KBM-7 (cell line): ENCODE measurements around the gene OSTN.
"Not testable (repeated sequence)": the region's sequence is repeated elsewhere in the genome, so short reads cannot be mapped to it uniquely, and the experiment has no call there.

Source experiments
- DNase-seq: peaks from one replicate; pipeline ENCODE4 v3.0.0-alpha.2; 2015
- in situ Hi-C: fragments of 300-500 bp; cut with MboI; formaldehyde crosslinking; loops from 2 replicates; pipeline ENCODE4 v1.14.3; 2020; ENCODE audit warnings: low sequenced_read_pairs, low pct_unique_long_range_greater_than_20kb, mixed read lengths

Gene OSTN

DNA sequence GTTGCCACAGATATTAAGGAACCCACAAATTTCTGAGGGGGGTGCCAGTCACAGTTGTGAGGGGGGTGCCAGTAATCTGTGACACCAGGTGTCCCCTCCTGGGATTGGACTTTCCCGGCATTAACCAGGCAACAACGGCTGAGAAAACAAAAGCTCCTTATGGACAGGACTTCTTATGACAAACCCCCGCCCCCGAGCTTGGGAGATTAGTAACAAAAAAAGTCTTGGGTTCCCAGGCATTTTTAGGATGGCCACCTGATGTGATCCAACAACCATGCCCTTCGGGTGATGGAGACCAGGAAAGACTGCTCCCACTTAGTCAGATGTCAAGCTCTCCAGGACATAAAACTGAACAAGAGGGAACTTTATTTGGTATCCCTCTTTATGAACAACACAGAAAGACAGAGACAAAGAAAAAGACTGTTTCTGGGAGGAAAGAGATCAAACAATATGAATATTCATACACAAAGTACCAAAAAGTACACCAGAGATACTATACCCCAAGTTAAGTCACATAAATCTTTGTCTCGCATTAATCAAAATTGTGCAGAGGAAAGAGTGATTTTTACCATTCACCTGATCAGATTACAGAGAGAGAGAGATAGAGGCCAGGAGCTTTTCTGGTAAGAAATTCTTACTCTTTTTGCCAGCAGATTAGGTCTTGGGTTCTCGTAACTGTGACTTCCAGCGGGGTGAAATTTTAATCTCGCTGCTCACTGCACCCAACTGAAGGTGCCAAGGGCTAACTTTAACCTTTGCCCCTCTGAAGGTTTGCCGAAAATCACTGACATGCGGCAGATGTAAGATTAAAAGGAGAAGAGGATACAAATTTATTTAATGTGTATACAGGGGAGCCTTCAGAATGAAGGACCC is 61.6 kb downstream of the OSTN start:
- DNase-seq = no peak
- in situ Hi-C loops = no loop called here

DNA sequence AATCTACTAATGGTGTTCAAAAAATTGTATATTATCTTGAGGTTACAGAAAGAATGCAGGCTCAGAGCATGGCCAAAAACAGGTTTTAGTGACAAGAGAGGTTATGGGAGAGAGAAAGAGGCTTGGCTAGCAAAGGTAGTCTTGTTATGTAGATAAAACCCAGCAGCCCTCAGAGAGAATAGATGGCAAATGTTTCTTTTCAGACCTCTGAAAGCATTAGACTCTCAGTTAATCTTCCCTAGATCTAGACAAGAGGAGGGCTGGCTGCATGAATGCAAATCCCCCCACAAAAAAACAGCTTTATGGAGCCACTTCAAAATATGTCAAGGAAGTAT is 62.2 kb downstream of the OSTN start:
- in situ Hi-C loops = no loop called here
- no peak for DNase-seq

DNA sequence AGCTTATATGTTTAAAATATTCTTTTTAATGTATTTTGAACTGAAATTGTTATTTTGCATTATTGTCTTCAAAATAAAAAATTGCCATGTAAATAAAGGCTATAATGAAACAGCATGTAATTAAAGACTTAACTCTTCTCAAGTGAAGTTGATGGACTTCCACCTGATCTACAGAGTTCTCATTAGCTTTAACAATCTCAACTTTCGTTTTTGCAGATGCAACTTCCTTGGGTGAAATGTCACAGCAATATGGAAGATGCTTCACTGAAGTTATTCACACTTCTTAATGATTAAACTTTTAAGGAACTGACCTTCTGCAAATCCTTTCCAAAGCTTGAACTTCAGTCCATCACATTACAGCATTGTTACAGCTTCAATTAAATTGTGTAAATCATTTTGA is 63.6 kb downstream of the OSTN start:
- in situ Hi-C loops = no loop called here
- DNase-seq = no peak

DNA sequence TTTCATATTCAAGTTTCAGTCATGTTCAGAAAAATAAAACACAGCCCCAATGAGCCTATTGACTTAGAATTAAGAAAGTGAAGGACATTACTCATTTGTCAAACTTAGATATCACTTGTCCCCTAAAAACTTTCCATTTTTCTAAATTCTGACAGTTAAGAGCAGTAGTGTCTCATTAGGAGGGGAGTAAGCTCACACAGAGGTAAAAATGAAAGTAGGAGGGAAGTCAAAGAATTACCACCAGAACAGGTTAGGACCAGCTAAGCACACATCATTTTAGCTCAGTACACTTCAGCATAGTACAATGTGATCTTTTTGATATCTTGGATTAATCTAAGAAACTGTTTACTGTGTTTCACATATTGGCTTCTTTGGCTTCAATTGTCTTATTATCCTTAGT is 64.3 kb downstream of the OSTN start:
- in situ Hi-C loops = no loop called here
- no peak for DNase-seq

DNA sequence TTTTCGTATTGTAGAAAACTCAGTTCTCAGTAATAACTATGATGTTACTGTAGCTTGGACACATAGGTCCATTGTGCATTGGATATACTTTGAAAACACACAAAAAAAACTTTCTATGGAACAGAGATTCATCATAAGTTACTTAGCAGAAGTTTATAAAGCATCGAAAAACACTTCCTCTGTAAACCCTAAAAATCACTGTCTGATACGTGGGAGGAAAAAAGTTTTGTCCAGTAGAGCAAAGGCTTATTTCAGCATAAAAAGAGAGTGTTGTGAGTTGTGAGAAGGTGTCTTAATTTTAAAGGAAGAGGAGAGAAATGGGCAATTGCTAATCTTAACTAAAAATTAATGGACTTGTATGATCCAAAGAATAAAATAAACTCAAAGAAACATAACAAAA is 64.8 kb downstream of the OSTN start:
- in situ Hi-C loops = no loop called here

DNA sequence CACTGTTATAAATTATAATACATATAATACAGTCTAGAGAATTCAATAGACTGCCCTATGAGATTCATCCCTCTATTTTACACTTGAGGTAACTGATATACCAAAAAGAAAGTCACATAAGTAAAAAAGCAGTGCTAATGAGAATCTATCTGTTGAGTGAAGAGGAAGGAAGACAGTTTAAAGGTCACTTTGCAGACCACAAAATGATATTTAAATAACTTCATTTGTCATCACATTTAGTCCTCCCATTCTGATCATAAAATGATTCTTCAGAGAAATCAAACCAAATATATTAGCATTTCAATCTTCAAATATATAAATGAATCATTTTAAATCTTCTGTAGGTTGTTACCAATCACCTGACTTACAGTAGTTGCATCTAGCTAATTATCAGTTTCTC is 69.7 kb downstream of the OSTN start:
- in situ Hi-C loops = no loop called here

More for the DNA sequence above, 64.8 kb downstream of the OSTN start:
- no peak for DNase-seq

DNA sequence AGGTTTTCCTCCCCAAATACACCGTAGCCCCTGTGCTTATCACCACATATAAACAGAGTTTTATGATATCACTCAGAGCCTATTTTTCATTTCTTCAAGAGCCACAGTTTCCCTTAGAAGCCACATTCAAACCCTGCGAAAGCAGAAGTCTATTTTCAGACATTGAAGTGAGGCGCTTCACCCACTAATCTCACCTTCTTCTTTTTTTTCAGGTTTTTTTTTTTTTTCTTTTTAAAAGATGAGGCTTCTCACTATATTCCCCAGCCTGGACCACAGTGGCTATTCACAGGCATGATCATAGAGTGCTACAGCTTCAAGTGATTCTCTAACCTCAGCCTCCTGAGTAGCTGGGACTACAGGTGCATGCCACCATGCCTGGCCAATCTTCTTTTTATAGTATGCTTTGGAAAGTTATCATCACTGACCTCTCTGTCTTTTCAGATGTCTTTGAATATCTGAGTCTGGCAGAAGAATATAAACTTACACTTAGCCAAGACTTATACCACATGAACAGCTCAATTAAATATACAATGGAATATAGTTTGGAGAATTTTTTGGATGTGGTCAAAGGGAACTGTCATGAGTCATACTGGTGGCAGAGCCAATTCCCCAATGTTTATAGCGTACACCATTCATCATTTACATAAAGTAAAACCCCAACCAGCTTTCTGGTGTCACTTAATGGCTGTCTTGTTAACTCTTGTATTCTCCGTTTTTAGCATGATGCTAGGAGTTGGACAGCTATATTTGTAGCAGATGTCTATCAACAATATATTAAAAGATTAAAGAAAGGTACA is 70.4 kb downstream of the OSTN start:
- in situ Hi-C loops = no loop called here
- DNase-seq = no peak

More for the DNA sequence above, 69.7 kb downstream of the OSTN start:
- DNase-seq = no peak

DNA sequence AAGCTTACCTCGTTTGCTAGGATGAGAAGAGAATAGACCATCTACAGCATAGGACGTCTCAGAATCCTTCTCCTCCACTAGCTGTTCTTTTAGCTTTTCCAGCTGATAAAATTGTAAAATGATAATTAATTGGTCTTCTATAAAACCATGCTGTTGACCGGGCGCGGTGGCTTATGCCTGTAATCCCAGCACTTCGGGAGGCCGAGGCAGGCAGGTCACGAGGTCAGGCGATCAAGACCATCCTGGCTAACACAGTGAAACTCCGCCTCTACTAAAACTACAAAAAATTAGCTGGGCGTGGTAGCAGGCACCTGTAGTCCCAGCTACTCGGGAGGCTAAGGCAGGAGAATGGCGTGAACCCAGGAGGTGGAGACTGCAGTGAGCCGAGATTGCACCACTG is 76.2 kb downstream of the OSTN start:
- in situ Hi-C loops, DNase-seq: not testable (repeated sequence)

DNA sequence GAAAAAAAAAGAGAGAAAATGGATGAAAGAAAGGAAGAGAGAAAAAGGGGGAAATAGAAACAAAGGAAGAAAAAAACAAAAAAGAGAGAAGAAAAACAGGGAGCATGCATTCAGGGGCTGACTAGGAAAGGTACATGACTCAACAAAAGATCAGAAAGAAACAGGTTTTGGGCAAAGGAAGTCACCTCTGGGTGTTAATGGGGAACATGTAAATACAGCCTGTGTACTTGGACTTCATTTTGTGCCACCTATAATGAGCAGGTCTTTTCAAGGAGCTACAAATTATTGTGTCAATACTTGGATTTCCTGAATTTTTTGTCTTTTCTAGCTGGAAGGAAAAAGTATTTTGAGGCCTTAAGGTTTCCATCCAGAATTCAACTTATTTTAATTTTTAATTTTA is 76.7 kb downstream of the OSTN start:
- DNase-seq = no peak
- in situ Hi-C loops = no loop called here

DNA sequence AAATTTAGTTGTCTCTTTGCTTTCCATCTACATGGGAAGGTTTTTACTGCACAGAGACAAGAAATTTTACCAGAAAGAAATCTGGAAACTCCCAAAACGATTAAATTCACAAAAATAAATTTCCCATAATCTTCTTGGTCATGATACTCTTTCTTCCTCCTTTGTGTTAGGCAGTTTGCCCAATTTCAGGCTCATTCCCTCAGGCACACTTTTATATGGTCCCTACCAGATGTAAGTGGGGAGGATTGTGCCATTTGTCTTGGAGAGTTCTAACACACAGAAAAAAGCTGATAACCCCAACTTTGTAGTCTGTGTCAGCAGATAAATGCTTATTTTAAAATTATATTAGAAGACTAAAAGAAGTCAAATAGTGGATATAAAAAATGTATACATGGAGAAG is 81.1 kb downstream of the OSTN start:
- in situ Hi-C loops = no loop called here
- no peak for DNase-seq

DNA sequence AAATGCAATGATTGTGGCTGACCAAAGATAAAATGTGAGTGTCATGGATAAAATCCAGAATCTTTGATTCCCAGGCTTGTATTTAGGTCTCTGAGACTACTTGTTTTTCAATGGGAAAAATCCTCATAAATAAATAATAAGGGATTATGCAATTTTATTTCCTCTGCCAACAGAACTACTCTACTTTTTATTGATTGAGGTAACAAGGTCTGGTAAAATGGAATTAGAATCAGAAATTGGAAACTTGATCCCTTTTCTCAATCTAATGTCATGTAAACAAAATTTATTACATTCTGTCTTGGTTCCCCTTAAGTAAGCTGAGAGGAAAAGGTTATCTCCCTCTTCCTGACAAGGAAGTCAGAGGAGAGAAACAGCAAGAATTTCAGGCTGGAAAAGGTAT is 81.8 kb downstream of the OSTN start:
- DNase-seq = no peak

DNA sequence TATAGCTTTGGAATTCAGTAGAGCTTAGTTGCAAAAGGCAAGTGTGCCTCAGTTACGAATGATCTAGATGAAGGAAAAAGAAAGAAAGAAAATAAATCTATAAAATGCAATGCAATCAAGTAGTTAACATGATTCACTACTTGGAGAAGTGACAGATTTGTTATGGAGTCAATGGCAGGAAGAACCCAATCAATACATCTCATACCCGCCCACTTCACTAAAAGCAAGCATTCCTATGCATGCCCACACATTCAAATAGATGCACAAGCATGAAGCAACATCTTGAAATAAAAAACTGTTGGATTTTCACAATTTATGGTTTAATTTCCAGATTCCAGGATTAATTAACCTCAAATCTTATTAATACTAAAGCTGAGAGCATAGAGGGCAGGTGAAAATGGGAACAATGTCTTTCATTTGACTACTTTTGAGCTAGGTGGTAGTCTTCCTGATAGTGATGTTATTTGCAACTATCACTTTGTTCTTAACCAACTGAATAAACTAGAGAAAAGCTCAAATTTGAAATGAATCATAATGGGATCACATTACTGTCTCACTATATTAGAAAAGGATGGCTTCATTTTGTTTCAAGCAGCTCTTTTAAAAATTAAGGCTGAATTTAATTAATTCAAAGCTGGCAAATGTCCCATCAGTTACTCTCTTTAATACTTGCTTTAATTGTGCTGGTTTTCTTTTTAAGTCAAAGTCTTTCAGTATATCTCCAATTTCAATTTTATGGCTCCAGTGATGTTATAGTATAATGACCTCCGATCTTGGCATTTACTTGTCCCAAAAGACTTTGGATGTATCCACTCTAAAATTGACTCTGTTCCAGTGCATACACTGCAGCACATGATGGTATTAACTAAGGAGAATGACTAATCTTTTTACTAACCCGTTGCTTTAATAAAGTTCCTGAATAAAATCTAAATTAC is 83.5 kb downstream of the OSTN start:
- in situ Hi-C loops = no loop called here
- DNase-seq = no peak

More for the DNA sequence above, 81.8 kb downstream of the OSTN start:
- in situ Hi-C loops = no loop called here

DNA sequence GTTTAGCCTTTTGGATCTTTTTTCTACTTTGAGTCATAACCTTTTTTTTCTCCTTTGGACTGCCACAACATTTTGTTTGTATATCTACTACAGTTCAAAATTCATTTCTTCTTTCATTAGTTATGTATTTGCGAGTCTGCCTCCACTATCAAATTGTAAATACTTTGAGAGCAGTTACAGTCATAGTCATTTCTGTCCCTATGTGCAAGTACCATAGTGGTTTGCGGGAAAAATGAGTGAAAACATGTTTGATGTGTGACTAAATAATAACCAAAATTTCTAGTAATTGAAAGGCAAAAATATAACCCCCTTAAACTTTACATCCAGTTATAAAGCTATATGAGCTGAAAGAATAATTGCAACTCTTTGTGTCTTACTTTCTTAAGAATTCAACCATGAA is 84.4 kb downstream of the OSTN start:
- in situ Hi-C loops = no loop called here
- no peak for DNase-seq

DNA sequence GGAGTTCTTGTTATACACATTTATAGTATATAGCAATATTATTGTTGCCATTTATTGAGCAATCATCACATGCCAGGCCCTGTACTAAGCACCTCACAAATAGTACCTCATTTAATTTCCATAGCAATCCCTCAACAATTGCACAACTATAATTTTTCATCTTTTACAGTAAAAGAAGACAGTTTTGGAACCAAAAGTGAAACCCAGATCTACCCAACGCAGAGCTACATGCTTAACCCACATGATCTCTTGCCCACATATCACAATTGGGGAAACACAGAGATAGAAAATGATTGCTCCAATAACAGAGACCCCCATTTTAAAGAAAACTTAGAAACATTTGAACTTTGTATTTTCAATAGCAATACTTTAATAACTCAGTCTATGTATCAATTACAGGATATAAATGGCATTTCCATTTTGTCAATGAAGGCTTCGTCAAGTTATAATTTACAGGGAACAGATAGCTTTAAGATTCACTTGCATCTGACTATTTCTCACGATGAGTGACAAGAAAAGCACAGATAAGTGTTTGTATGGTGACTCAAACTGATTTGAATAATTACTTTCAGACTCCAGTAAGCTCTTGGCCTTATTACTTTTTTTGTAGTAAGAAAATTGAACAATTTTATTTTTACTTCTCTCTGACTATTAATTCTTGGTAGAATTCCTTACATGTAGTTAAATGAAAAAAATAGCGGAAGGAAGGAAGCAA is 91.4 kb downstream of the OSTN start:
- in situ Hi-C loops = no loop called here
- no peak for DNase-seq

DNA sequence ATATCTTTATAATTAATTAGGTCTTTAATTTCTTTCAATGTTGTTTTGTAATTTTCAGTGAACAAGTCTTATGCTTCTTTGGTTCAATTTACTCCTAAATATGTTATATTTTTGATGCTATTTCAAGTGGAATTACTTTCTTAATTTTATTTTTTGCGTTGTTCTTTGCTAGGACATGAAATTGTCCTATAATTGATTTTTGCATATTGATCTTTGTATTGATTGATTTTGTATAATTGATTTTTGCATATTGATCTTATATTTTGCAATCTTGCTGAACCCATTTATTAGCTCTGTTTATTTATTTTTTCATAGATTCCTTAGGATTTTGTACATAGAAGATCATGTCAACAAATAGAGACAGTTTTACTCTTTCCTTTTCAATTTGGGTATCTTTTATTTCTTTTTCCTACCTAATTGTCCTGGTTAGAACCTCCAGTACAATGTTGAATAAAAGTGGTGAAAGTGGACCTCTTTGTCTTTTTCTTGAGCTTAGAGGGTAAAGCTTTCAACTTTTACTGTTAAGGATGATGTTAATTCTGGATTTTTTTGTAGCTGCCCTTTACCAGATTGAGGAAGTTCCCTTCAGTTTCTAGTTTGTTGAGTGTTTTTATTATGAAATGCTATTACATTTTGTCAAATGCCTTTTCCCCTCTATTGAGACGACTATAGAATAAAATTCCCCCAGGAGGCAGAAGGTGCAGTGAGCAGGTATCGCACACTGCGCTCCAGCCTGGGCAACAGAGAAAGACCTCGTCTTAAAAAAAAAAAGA is 93.4 kb downstream of the OSTN start:
- no peak for DNase-seq
- in situ Hi-C loops = no loop called here

DNA sequence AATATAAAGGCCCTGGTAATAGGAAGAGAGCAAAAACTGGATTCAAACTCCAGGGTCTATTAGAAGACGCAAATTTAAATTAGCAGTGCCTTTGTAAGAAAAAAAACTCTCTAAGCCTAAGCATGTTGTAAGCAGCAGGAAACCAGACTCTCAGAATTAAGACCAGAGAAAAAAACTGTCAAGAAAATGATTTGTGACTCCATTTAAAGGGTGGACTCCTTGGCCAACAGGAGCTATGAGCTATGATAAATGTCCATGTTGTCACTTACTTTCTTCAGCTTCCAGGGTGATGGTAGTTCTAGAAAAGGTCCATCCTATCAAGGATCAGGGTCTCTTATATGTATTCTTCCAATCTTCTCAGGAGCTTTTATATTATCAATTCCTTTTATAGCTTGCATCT is 95.2 kb downstream of the OSTN start:
- in situ Hi-C loops = no loop called here

DNA sequence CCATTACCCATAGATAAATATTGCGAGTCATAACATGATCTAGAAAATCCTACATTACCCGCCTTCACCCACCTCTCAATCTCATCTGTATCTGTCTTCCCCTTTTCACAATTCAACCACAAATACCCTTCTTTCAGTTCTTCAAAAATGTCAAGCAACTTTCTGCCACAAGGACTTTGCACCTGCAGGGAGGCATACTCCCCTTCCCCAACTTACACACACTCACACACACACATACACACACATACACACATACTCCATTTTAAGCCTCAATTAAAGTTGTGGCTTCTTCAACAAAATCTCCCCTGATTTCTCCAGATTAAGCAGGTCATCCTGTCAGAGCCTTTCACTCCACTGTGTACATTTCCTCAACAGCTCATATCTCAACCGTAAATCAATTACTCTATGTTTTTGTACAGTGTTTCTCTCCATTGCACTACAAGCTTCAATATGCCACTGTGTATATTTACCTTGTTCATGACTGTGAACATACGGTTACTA is 97.0 kb downstream of the OSTN start:
- peak; percentile 28 for DNase-seq
- in situ Hi-C loops = no loop called here

More for the DNA sequence above, 95.2 kb downstream of the OSTN start:
- no peak for DNase-seq

DNA sequence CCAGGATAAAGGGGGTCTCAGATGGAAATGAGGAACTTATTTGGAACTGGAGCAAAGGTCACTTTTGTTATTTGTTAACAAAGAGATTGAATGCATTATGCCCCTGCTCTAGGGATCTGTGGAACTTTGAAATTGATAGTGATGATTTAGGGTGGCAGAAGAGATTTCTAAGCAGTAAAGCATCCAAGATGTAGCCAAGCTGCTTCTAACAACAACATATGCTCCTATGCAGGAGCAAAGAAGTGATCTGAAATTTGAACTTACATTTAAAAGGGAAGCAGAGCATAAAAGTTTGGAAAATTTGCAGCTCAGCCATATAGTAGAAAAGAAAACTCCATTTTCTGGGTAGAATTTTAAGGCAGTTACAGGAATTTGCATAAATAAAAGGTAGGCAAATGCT is 99.8 kb downstream of the OSTN start:
- DNase-seq = no peak
- in situ Hi-C loops = no loop called here
